ENCODE data around the gene SYT15.

Gene SYT15

GRCh38 chr10:46555366-46555712 is 23.6 kb upstream of the SYT15 start:
- DNase-seq = peak; percentile 57
- H3K4me3 ChIP-seq (ENCODE audit: low read length) = no peak overlapping the region

GRCh38 chr10:46555713-46556514 is 23.0 kb upstream of the SYT15 start:
- H3K18ac ChIP-seq (ENCODE audit: low read length) = peak overlapping the region; percentile 13
- H2AK5ac ChIP-seq (ENCODE audit: low read length) = no peak overlapping the region
- H3K4me3 ChIP-seq (ENCODE audit: low read length) = peak overlapping the region; percentile 63
- no CpG with 5 or more reads among the region's 47 CpGs for WGBS (ENCODE audit: extremely low coverage, insufficient coverage, low lambda C conversion rate)
- H3K23ac ChIP-seq (ENCODE audit: low read length) = peak overlapping the region; percentile 30
- no peaks in the 10 kb centered on the region for H3K79me1 ChIP-seq (ENCODE audit: low read length)
- H4K5ac ChIP-seq (ENCODE audit: low read length) = no peak overlapping the region
- no peaks in the 10 kb centered on the region for H3K36me3 ChIP-seq (ENCODE audit: control insufficient read depth, insufficient read depth, low read length)
- no peaks in the 10 kb centered on the region for H3K79me2 ChIP-seq (ENCODE audit: control insufficient read depth, insufficient read depth, low read length)
- peak overlapping the region; percentile 95 for H3K4me2 ChIP-seq (ENCODE audit: low read length)
- DNase-seq = peak; percentile 91
- H3K4ac ChIP-seq (ENCODE audit: low read depth, low read length) = peak overlapping the region; percentile 1
- no peak overlapping the region for H2BK5ac ChIP-seq (ENCODE audit: low read length)
- H2BK15ac ChIP-seq (replicated peaks; ENCODE audit: low read depth) = no peak overlapping the region
- H3K27ac ChIP-seq (ENCODE audit: low read depth, low read length) = no peak overlapping the region
- peak overlapping the region; percentile 94 for H3K56ac ChIP-seq (ENCODE audit: low read length)
- no peak overlapping the region for H2BK120ac ChIP-seq (ENCODE audit: low read depth, low read length)
- peaks cover 3% of the 10 kb centered on the region for H3K4me1 ChIP-seq (ENCODE audit: control insufficient read depth, low read depth, low read length)
- peak overlapping the region; percentile 70 for H3K9ac ChIP-seq (ENCODE audit: low read length)
- no peak overlapping the region for H4K8ac ChIP-seq (ENCODE audit: low read depth, low read length)
- H3K27me3 ChIP-seq (ENCODE audit: insufficient read depth, low read length, poor library complexity) = no peaks in the 10 kb centered on the region

More at GRCh38 chr10:46555366-46555712, 23.6 kb upstream of the SYT15 start:
- Histone ChIP-seq H2AK5ac (ENCODE audit: low read length) (no peak overlapping the region), H4K5ac (ENCODE audit: low read length) (no peak overlapping the region), H3K79me1 (ENCODE audit: low read length) (no peaks in the 10 kb centered on the region), H3K18ac (ENCODE audit: low read length) (no peak overlapping the region), H3K27me3 (ENCODE audit: insufficient read depth, low read length, poor library complexity) (no peaks in the 10 kb centered on the region), H3K23ac (ENCODE audit: low read length) (peak overlapping the region; percentile 7), H2BK120ac (ENCODE audit: low read depth, low read length) (no peak overlapping the region), H3K4ac (ENCODE audit: low read depth, low read length) (peak overlapping the region; percentile 1), H3K36me3 (ENCODE audit: control insufficient read depth, insufficient read depth, low read length) (no peaks in the 10 kb centered on the region), H3K9ac (ENCODE audit: low read length) (peak overlapping the region; percentile 70), H3K56ac (ENCODE audit: low read length) (peak overlapping the region; percentile 94), H2BK15ac (replicated peaks; ENCODE audit: low read depth) (no peak overlapping the region), H4K8ac (ENCODE audit: low read depth, low read length) (no peak overlapping the region), H3K4me2 (ENCODE audit: low read length) (peak overlapping the region; percentile 95), H2BK5ac (ENCODE audit: low read length) (no peak overlapping the region), H3K4me1 (ENCODE audit: control insufficient read depth, low read depth, low read length) (peaks cover 3% of the 10 kb centered on the region), H3K79me2 (ENCODE audit: control insufficient read depth, insufficient read depth, low read length) (no peaks in the 10 kb centered on the region), H3K27ac (ENCODE audit: low read depth, low read length) (no peak overlapping the region)
- no CpG with 5 or more reads among the region's 4 CpGs for WGBS (ENCODE audit: extremely low coverage, insufficient coverage, low lambda C conversion rate)

GRCh38 chr10:46556515-46557318 is 22.2 kb upstream of the SYT15 start, which contains the start of gene GPRIN2:
Gene GPRIN2, minus strand, starts transcription at chr10:46556658. Its CDS starts 5,922 bp downstream, at chr10:46550736.
- Histone ChIP-seq H3K79me2 (ENCODE audit: control insufficient read depth, insufficient read depth, low read length) (no peaks in the 10 kb centered on the region), H4K5ac (ENCODE audit: low read length) (no peak within 1 kb of the TSS), H2AK5ac (ENCODE audit: low read length) (no peak within 1 kb of the TSS), H3K4me2 (ENCODE audit: low read length) (peak within 1 kb of the TSS; percentile 95), H2BK5ac (ENCODE audit: low read length) (no peak within 1 kb of the TSS), H4K8ac (ENCODE audit: low read depth, low read length) (no peak within 1 kb of the TSS), H3K27ac (ENCODE audit: low read depth, low read length) (no peak within 1 kb of the TSS), H3K9ac (ENCODE audit: low read length) (peak within 1 kb of the TSS; percentile 70), H3K56ac (ENCODE audit: low read length) (peak within 1 kb of the TSS; percentile 94), H2BK120ac (ENCODE audit: low read depth, low read length) (no peak within 1 kb of the TSS), H2BK15ac (replicated peaks; ENCODE audit: low read depth) (no peak within 1 kb of the TSS), H3K23ac (ENCODE audit: low read length) (peak within 1 kb of the TSS; percentile 84), H3K27me3 (ENCODE audit: insufficient read depth, low read length, poor library complexity) (no peaks in the 10 kb centered on the region), H3K4ac (ENCODE audit: low read depth, low read length) (peak within 1 kb of the TSS; percentile 6), H3K36me3 (ENCODE audit: control insufficient read depth, insufficient read depth, low read length) (no peaks in the 10 kb centered on the region), H3K4me3 (ENCODE audit: low read length) (peak within 1 kb of the TSS; percentile 63), H3K79me1 (ENCODE audit: low read length) (no peaks in the 10 kb centered on the region), H3K4me1 (ENCODE audit: control insufficient read depth, low read depth, low read length) (peaks cover 3% of the 10 kb centered on the region), H3K18ac (ENCODE audit: low read length) (peak within 1 kb of the TSS; percentile 13)
- no CpG with 5 or more reads among the region's 74 CpGs for WGBS (ENCODE audit: extremely low coverage, insufficient coverage, low lambda C conversion rate)
- DNase-seq = peak; percentile 59

- H3K4me1 ChIP-seq (ENCODE audit: control insufficient read depth, low read depth, low read length) = peaks cover 3% of the 10 kb centered on the region
- H3K27ac ChIP-seq (ENCODE audit: low read depth, low read length) = no peak overlapping the region
- no peak overlapping the region for H2AK5ac ChIP-seq (ENCODE audit: low read length)
- no peak overlapping the region for H3K4me3 ChIP-seq (ENCODE audit: low read length)
- H3K56ac ChIP-seq (ENCODE audit: low read length) = peak overlapping the region; percentile 94
- H2BK5ac ChIP-seq (ENCODE audit: low read length) = no peak overlapping the region
- no peak overlapping the region for H2BK15ac ChIP-seq (replicated peaks; ENCODE audit: low read depth)
- no peaks in the 10 kb centered on the region for H3K36me3 ChIP-seq (ENCODE audit: control insufficient read depth, insufficient read depth, low read length)
- H3K79me2 ChIP-seq (ENCODE audit: control insufficient read depth, insufficient read depth, low read length) = no peaks in the 10 kb centered on the region
- no peak overlapping the region for H2BK120ac ChIP-seq (ENCODE audit: low read depth, low read length)
- H3K27me3 ChIP-seq (ENCODE audit: insufficient read depth, low read length, poor library complexity) = no peaks in the 10 kb centered on the region
- DNase-seq = no peak
- H3K4me2 ChIP-seq (ENCODE audit: low read length) = peak overlapping the region; percentile 6
- H3K23ac ChIP-seq (ENCODE audit: low read length) = peak overlapping the region; percentile 84
- no peak overlapping the region for H3K18ac ChIP-seq (ENCODE audit: low read length)
- no peak overlapping the region for H3K4ac ChIP-seq (ENCODE audit: low read depth, low read length)
- WGBS (ENCODE audit: extremely low coverage, insufficient coverage, low lambda C conversion rate) = no CpG with 5 or more reads among the region's 33 CpGs
- peak overlapping the region; percentile 23 for H3K9ac ChIP-seq (ENCODE audit: low read length)
- H4K8ac ChIP-seq (ENCODE audit: low read depth, low read length) = no peak overlapping the region
- no peak overlapping the region for H4K5ac ChIP-seq (ENCODE audit: low read length)
- no peaks in the 10 kb centered on the region for H3K79me1 ChIP-seq (ENCODE audit: low read length)
Observed at GRCh38 chr10:46557319-46558121, 21.4 kb upstream of the SYT15 start.

GRCh38 chr10:46558122-46558391 is 20.9 kb upstream of the SYT15 start:
- Histone ChIP-seq H3K79me2 (ENCODE audit: control insufficient read depth, insufficient read depth, low read length) (no peaks in the 10 kb centered on the region), H2AK5ac (ENCODE audit: low read length) (no peak overlapping the region), H2BK5ac (ENCODE audit: low read length) (no peak overlapping the region), H3K56ac (ENCODE audit: low read length) (no peak overlapping the region), H3K9ac (ENCODE audit: low read length) (no peak overlapping the region), H3K18ac (ENCODE audit: low read length) (no peak overlapping the region), H2BK120ac (ENCODE audit: low read depth, low read length) (no peak overlapping the region), H3K27me3 (ENCODE audit: insufficient read depth, low read length, poor library complexity) (no peaks in the 10 kb centered on the region), H3K4me1 (ENCODE audit: control insufficient read depth, low read depth, low read length) (peaks cover 3% of the 10 kb centered on the region), H3K36me3 (ENCODE audit: control insufficient read depth, insufficient read depth, low read length) (no peaks in the 10 kb centered on the region), H4K5ac (ENCODE audit: low read length) (no peak overlapping the region), H2BK15ac (replicated peaks; ENCODE audit: low read depth) (no peak overlapping the region), H3K27ac (ENCODE audit: low read depth, low read length) (no peak overlapping the region), H3K4me2 (ENCODE audit: low read length) (no peak overlapping the region), H3K4me3 (ENCODE audit: low read length) (no peak overlapping the region), H3K79me1 (ENCODE audit: low read length) (no peaks in the 10 kb centered on the region), H4K8ac (ENCODE audit: low read depth, low read length) (no peak overlapping the region), H3K4ac (ENCODE audit: low read depth, low read length) (no peak overlapping the region), H3K23ac (ENCODE audit: low read length) (no peak overlapping the region)
- WGBS (ENCODE audit: extremely low coverage, insufficient coverage, low lambda C conversion rate) = no CpG with 5 or more reads among the region's 1 CpG
- DNase-seq = no peak
